GM11168 (cell line): ENCODE results near the gene LYG2.

Source experiments
- in situ Hi-C: fragments of 300-500 bp; cut with MboI; formaldehyde crosslinking; loops from one replicate; pipeline ENCODE4 v1.12.0; 2022; ENCODE audit warnings: low sequenced_read_pairs; ENCODE audit not compliant: unreplicated experiment

LYG2 gene

GRCh38 chr2:99201959-99202678 is 53.3 kb downstream of the LYG2 start:
- in situ Hi-C loops = no loop called here

GRCh38 chr2:99200076-99200800 is 55.2 kb downstream of the LYG2 start:
- in situ Hi-C loops = no loop called here

- in situ Hi-C loops = loop anchor here (25.0 kb wide), 1 partner anchor 289 kb away; the partner anchor contains the start of gene REV1
Measured at GRCh38 chr2:99198103-99198841, 57.2 kb downstream of the LYG2 start.

- in situ Hi-C loops = loop anchor here (25.0 kb wide), 1 partner anchor 295 kb away; the partner anchor contains the start of gene REV1
Measured at GRCh38 chr2:99192364-99192763, 63.1 kb downstream of the LYG2 start.
